ENCODE data around the gene QPRT.

DNA sequence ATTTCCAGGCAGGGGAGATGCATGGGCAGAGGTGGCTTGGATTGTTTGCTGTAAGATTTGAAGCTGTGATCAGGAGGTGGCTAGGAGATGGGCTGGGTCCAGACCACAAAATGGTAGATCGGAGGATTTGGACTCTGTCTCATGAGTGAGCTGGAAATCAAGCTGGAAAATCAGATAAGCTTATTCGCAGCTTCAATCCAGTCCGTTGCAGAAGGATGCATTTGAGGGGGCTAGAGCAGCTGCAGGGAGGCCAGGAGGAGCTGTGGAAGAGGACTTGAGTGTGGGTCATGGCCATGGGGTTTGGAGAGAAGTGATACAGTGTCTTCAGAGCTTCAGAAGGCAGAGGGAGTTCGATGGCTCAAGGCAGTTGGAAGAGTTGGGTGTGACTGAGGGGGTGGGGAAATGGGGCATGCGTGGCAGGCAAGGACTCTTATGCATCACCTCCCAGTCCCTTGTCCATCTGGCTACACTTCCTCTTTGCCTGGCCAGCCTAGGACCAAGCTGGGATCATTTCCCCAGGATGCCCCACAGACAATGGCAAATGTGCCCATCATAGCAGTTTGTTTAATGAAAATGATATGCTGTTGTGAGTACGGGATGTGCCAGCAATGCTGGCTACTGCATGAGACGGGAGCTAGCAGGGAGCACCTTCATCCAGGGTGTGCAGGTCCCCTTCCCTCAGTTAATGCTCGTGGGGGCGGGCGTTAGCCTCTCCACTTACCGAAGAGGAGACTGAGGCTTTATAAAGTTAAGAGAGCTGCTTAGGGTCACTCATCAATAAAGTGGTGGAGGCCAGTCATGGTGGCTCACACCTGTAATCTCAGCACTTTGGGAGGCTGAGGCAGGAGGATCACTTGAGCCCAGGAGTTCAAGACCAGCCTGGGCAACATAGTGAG lies 20.6 kb downstream of the QPRT start:
- TF ChIP-seq, protein P1, sequence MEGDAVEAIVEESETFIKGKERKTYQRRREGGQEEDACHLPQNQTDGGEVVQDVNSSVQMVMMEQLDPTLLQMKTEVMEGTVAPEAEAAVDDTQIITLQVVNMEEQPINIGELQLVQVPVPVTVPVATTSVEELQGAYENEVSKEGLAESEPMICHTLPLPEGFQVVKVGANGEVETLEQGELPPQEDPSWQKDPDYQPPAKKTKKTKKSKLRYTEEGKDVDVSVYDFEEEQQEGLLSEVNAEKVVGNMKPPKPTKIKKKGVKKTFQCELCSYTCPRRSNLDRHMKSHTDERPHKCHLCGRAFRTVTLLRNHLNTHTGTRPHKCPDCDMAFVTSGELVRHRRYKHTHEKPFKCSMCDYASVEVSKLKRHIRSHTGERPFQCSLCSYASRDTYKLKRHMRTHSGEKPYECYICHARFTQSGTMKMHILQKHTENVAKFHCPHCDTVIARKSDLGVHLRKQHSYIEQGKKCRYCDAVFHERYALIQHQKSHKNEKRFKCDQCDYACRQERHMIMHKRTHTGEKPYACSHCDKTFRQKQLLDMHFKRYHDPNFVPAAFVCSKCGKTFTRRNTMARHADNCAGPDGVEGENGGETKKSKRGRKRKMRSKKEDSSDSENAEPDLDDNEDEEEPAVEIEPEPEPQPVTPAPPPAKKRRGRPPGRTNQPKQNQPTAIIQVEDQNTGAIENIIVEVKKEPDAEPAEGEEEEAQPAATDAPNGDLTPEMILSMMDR (IDR thresholded peaks at IDR 0.05), result no peak
- no peak for TF ChIP-seq POLR2A (IDR thresholded peaks at IDR 0.05)

All from uterus (tissue), 2 donors.